Thoracic aorta (tissue), 2 donors: ENCODE results near the gene ACSL5. TPM values are rescaled to one million over a fixed set of nuclear protein-coding genes. Genes with fewer than 3 reads are reported as not detected.
"Not testable (repeated sequence)": the region's sequence is repeated elsewhere in the genome, so short reads cannot be mapped to it uniquely, and the experiment has no call there.

Experiments used
- ATAC-seq: fragments of 150-250 bp; one replicate; pipeline ENCODE4 v1.8.0; 2017; ENCODE audit warnings: low read depth; ENCODE audit not compliant: insufficient number of reproducible peaks, low FRiP score
- DNase-seq: peaks from one replicate; pipeline ENCODE4 v3.0.0-alpha.2; 2020; ENCODE audit warnings: low spot score
- H3K27ac ChIP-seq, 2 donors: fragments of 200-600 bp; sonication (generic); 1 replicate in 1 of 2; 2 replicates in 1 of 2; pipeline ENCODE4 v1.5.1; 2016; ENCODE audit warnings: mild to moderate bottlenecking in 2 of 2, moderate library complexity in 2 of 2
- H3K27me3 ChIP-seq: fragments of 200-600 bp; sonication (generic); replicated peaks from 2 replicates; pipeline ENCODE4 v1.6.0; 2016; ENCODE audit warnings: mild to moderate bottlenecking; ENCODE audit not compliant: insufficient read depth
- H3K36me3 ChIP-seq: fragments of 200-600 bp; sonication (generic); one replicate; pipeline ENCODE4 v1.5.1; 2016
- H3K4me1 ChIP-seq, 2 donors: fragments of 200-600 bp; sonication (generic); 1 replicate in 1 of 2; 2 replicates in 1 of 2; pipeline versions ENCODE4 v1.5.1 to v1.6.0; 2016; ENCODE audit warnings: low read depth in 2 of 2, mild to moderate bottlenecking in 1 of 2; ENCODE audit not compliant: control insufficient read depth in 1 of 2
- H3K4me3 ChIP-seq: fragments of 200-600 bp; sonication (generic); 2 replicates; pipeline ENCODE4 v1.5.1; 2016; ENCODE audit warnings: mild to moderate bottlenecking
- H3K9me3 ChIP-seq: fragments of 200-600 bp; sonication (generic); 2 replicates; pipeline ENCODE4 v1.5.1; 2016
- CTCF ChIP-seq: fragments of 200-600 bp; sonication (generic); IDR thresholded peaks from one replicate; pipeline ENCODE4 v1.5.1; 2019; ENCODE audit warnings: antibody characterized with exemption
- total RNA-seq, 2 donors: library from RNA; depleted of rRNA; stranded (reverse); fragments of >200 nt; gene quantifications; one replicate each; pipeline versions ENCODE4 v1.1.0 to v1.2.3, GENCODE V29; 2016

ACSL5 gene
- total RNA-seq, 2 donors from 2014 or later, result 13.9 to 16.7 TPM

GRCh38 chr10:112394475-112394875, 20.6 kb downstream of the ACSL5 start:
- no peak for TF ChIP-seq CTCF

GRCh38 chr10:112395809-112396530, 22.1 kb downstream of the ACSL5 start:
- no peaks in the 10 kb centered on the region for H3K36me3 ChIP-seq
- H3K4me3 ChIP-seq, result no peak overlapping the region
- H3K4me1 ChIP-seq, result no peaks in the 10 kb centered on the region
- H3K27ac ChIP-seq, result no peak overlapping the region
- DNase-seq (no peak), ATAC-seq (no peak)
- no peaks in the 10 kb centered on the region for H3K27me3 ChIP-seq
- no peaks in the 10 kb centered on the region for H3K9me3 ChIP-seq
- TF ChIP-seq CTCF, result no peak

More at GRCh38 chr10:112394475-112394875, 20.6 kb downstream of the ACSL5 start:
- ATAC-seq (no peak), DNase-seq (no peak)
- Histone ChIP-seq H3K36me3 (no peaks in the 10 kb centered on the region), H3K9me3 (no peaks in the 10 kb centered on the region), H3K4me1 (no peaks in the 10 kb centered on the region), H3K27ac (no peak overlapping the region), H3K27me3 (no peaks in the 10 kb centered on the region), H3K4me3 (no peak overlapping the region)

GRCh38 chr10:112397592-112397991, 23.7 kb downstream of the ACSL5 start:
- no peak for TF ChIP-seq CTCF
- Histone ChIP-seq H3K4me1 (no peaks in the 10 kb centered on the region), H3K27me3 (no peaks in the 10 kb centered on the region), H3K36me3 (no peaks in the 10 kb centered on the region), H3K27ac (no peak overlapping the region), H3K9me3 (no peaks in the 10 kb centered on the region), H3K4me3 (no peak overlapping the region)
- no peak for DNase-seq
- ATAC-seq, result no peak

GRCh38 chr10:112402917-112403316, 29.0 kb downstream of the ACSL5 start:
- Histone ChIP-seq H3K27ac (no peak overlapping the region), H3K27me3 (no peaks in the 10 kb centered on the region), H3K4me3 (no peak overlapping the region), H3K4me1 (no peaks in the 10 kb centered on the region), H3K36me3 (no peaks in the 10 kb centered on the region), H3K9me3 (no peaks in the 10 kb centered on the region)
- DNase-seq, result no peak
- ATAC-seq, result no peak
- TF ChIP-seq CTCF, result no peak

- H3K36me3 ChIP-seq, result no peaks in the 10 kb centered on the region
- no peaks in the 10 kb centered on the region for H3K4me1 ChIP-seq
- TF ChIP-seq CTCF, result no peak
- H3K9me3 ChIP-seq, result no peaks in the 10 kb centered on the region
- ATAC-seq (no peak), DNase-seq (no peak)
- no peaks in the 10 kb centered on the region for H3K27me3 ChIP-seq
- H3K4me3 ChIP-seq, result no peak overlapping the region
- no peak overlapping the region for H3K27ac ChIP-seq
Observed at GRCh38 chr10:112404617-112405016, 30.7 kb downstream of the ACSL5 start.

- not testable (repeated sequence) for H3K36me3 ChIP-seq, H3K4me1 ChIP-seq, ATAC-seq, H3K27me3 ChIP-seq, H3K9me3 ChIP-seq, DNase-seq, H3K27ac ChIP-seq, H3K4me3 ChIP-seq
Observed at GRCh38 chr10:112406806-112407205, 32.9 kb downstream of the ACSL5 start.
